Activated naive CD8-positive, alpha-beta T cell (primary cell): ENCODE data around the gene BCL11A.

ENCODE experiments used
- H3K27ac Mint-ChIP-seq: one replicate; pipeline ENCODE4 v1.8.0; 2021; ENCODE audit warnings: mixed read lengths
- H3K27me3 Mint-ChIP-seq: one replicate; pipeline ENCODE4 v1.8.0; 2021; ENCODE audit warnings: mixed read lengths
- H3K36me3 Mint-ChIP-seq: one replicate; pipeline ENCODE4 v1.8.0; 2021; ENCODE audit warnings: mixed read lengths
- H3K4me1 Mint-ChIP-seq: one replicate; pipeline ENCODE4 v1.8.0; 2021; ENCODE audit warnings: low read depth, mixed read lengths
- H3K4me3 Mint-ChIP-seq: one replicate; pipeline ENCODE4 v1.8.0; 2021; ENCODE audit warnings: mild to moderate bottlenecking, mixed read lengths
- H3K9me3 Mint-ChIP-seq: one replicate; pipeline ENCODE4 v1.8.0; 2021; ENCODE audit warnings: low read depth, mixed read lengths

Gene BCL11A

DNA sequence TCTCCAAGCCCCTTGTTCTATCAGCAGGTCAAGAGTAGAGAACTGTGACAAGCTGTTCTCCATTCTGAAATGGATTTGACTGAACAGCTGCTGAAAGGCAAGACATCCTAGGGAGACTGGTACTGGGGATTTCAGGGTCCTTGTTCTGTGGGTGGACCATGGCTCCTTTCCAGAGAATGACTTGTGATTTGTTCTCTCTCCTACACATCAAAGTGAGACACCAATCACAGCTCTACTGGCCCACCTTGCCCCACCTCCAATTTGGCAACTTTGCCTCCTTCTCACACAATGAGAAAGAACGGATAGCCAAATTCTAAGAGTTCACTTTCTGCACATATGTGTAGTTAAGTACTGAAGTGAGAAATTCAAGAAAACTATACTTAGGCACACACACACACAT, 67.4 kb downstream of the BCL11A start:
- Mint-ChIP-seq H3K36me3 (no peaks in the 10 kb centered on the region), H3K27ac (no peak overlapping the region)

GRCh38 chr2:60485550-60485949, 67.9 kb downstream of the BCL11A start:
- H3K27me3 Mint-ChIP-seq: peaks cover 6% of the 10 kb centered on the region
- no peaks in the 10 kb centered on the region for H3K9me3 Mint-ChIP-seq
- no peaks in the 10 kb centered on the region for H3K36me3 Mint-ChIP-seq
- H3K4me3 Mint-ChIP-seq: no peak overlapping the region
- peaks cover 2% of the 10 kb centered on the region for H3K4me1 Mint-ChIP-seq
- H3K27ac Mint-ChIP-seq: no peak overlapping the region

More for the DNA sequence above, 67.4 kb downstream of the BCL11A start:
- no peak overlapping the region for H3K4me3 Mint-ChIP-seq
- peaks cover 6% of the 10 kb centered on the region for H3K27me3 Mint-ChIP-seq
- H3K4me1 Mint-ChIP-seq: peaks cover 2% of the 10 kb centered on the region
- H3K9me3 Mint-ChIP-seq: no peaks in the 10 kb centered on the region

DNA sequence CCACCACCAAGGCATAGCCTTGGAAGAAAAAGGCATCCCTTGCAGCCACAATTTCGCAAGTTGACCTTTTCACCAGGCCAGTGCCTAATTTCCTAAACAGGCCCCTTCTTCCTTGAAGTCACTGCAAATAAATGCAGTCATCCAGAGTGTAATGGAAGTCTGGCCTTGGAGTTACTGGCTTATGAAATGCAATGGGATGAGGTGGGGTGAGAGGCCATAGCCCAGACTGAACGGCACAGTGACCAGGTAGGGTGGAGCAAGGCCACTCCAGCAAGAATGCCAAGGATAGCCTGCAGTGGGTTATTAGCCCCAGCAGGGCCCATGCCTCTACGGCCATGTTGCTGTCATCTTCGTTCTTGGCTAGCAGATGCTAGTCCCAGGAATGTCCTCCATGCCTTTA, 68.4 kb downstream of the BCL11A start:
- Mint-ChIP-seq H3K4me3 (no peak overlapping the region), H3K4me1 (peaks cover 2% of the 10 kb centered on the region), H3K9me3 (no peaks in the 10 kb centered on the region), H3K27me3 (peaks cover 6% of the 10 kb centered on the region), H3K27ac (no peak overlapping the region), H3K36me3 (no peaks in the 10 kb centered on the region)

DNA sequence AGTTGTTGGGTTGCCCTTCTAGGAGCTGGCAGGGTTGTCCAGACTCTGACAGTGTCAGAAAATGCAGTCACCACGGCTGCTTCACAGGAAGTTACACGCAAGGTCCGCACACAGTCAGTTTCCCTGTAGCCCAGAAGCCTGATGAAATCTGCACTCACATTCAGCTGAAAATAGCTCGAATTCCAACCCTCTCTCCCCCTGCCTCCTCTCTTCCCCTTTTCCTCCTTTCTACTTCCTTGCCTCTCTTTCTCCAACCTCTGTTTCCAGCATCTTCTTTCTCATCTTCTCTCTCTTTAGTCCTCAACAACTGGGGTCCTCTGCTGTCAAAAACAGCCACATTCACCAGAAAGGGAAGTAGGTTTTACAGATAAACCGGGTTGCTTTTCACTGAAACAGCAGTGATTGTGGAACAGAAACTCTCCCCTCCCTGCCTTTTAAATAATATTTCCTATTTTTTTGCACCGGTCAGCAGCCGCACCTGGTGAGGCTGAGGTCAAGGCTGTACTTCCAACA, 69.3 kb downstream of the BCL11A start:
- Mint-ChIP-seq H3K36me3 (no peaks in the 10 kb centered on the region), H3K27me3 (peaks cover 6% of the 10 kb centered on the region), H3K4me3 (no peak overlapping the region)

GRCh38 chr2:60483401-60483800, 70.1 kb downstream of the BCL11A start:
- Mint-ChIP-seq H3K9me3 (no peaks in the 10 kb centered on the region), H3K36me3 (no peaks in the 10 kb centered on the region), H3K27me3 (peaks cover 5% of the 10 kb centered on the region), H3K4me1 (peaks cover 2% of the 10 kb centered on the region), H3K27ac (no peak overlapping the region), H3K4me3 (no peak overlapping the region)

More for the DNA sequence above, 69.3 kb downstream of the BCL11A start:
- no peaks in the 10 kb centered on the region for H3K9me3 Mint-ChIP-seq
- H3K4me1 Mint-ChIP-seq: peaks cover 2% of the 10 kb centered on the region
- H3K27ac Mint-ChIP-seq: no peak overlapping the region

DNA sequence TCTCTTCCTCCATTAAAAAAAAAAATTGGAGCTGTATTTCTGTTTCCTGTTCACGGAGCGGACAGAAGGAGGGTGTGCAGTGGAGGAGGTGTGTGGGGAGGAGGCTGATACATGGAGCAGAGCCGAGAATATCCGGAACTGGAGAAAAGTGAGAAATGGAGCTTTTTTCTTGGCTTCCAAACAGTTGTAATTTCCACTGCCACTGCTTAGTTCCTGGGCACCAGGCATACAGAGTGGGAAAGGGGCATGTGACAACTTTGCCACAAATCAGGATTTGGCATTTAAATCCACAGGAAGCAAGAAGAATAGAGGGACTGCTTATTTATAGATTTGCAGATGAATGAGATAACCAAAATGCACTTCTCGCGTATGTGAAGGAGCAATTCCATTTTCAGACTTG, 71.2 kb downstream of the BCL11A start:
- Mint-ChIP-seq H3K27ac (no peak overlapping the region), H3K27me3 (peaks cover 5% of the 10 kb centered on the region), H3K36me3 (no peaks in the 10 kb centered on the region), H3K9me3 (no peaks in the 10 kb centered on the region), H3K4me3 (no peak overlapping the region), H3K4me1 (peaks cover 2% of the 10 kb centered on the region)

DNA sequence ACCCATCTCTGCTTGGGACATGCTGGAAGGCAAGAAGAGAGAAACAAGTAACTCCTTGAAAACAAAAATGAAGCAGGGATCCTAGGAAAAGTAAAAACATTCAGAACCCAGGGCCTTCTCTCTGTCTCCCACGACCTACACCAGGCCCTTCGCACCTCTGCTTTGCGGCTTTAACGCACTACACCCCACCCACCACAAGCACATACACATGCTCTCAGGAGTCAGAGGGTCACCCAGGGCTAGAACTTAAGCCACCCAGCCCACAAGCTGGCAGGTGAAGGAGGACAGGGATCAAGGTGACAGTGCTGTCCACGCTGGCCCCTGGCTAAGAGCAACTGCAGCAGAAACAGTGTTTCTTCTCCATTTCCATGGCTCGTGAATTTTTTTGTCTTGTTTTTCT, 72.2 kb downstream of the BCL11A start:
- Mint-ChIP-seq H3K36me3 (no peaks in the 10 kb centered on the region), H3K4me3 (no peak overlapping the region), H3K27me3 (peaks cover 5% of the 10 kb centered on the region), H3K27ac (no peak overlapping the region), H3K9me3 (no peaks in the 10 kb centered on the region), H3K4me1 (peaks cover 2% of the 10 kb centered on the region)

DNA sequence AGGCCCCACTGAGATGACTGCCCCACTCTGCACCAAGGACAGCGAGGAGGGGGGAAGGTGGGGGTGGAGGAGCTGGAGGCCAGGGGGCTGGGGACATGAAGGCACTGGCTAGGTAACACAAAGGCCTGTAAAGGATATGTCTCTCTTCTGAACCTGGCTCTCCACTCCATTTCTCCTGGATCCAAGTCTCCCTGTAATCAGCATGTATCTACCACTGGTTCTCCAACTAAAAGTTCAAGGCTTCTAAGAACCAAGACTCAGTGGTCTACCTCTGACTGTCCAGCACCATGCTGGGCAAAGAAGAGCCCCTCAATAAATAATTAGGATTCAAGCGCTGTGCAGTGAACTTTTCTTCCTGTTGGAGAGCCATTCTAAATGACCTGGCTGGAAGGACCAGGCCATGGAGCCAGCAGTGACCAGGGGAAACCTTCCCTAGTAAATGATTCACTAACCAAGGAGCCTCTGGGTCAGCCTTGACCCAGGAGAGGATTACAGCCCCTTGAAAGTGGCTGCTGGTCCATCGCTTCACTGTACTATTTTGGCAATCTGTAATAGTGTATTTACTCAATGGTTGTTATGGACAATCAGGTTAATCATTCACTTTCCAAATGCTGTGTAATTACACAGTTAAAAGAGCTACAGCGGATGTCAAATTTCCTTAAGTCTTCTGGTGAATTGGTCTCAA, 73.2 kb downstream of the BCL11A start:
- no peak overlapping the region for H3K27ac Mint-ChIP-seq

DNA sequence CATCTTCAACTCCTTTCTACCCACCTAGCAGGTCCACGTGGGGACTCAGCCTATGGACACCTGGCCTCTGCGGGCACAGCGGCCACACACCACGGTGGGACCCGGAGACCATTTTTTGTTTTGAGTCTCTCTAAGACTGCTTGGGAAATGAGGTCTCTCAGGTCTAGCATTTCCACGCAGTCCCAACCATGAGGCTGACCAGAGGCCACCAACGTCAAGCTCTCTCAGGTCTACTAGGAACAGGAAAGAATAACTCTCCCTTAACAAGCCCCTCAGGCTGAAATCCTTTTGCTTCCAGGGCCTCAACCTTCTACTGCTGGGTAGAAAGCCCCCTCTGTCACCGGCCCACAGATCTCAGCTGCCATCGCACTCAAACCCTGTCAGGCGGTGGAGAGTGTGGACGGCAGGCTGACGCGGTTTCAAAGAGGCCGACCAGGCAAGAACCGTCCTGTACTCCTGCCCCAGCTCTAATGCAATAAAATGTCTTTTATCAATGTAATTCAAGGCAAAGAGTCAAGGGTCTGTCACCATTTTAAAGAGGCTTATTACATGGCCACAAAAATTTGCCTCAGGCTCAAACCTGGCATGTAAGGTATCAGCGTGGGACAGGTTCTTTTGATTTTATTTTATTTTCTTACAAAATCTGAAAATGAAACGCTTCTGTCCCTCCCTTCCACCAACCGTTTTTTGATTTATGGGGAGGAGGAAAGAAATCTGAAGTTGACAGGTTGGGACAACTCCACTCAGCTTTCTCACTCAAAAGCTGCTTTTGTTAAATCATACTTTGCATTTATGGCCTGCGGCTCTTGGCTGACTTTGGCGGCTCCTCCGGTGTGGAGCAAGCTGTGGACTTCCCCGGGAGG, 74.0 kb downstream of the BCL11A start:
- H3K36me3 Mint-ChIP-seq: peaks cover 4% of the 10 kb centered on the region
- no peak overlapping the region for H3K4me3 Mint-ChIP-seq
- H3K9me3 Mint-ChIP-seq: no peaks in the 10 kb centered on the region
- peaks cover 5% of the 10 kb centered on the region for H3K27me3 Mint-ChIP-seq
- H3K27ac Mint-ChIP-seq: no peak overlapping the region
- peaks cover 2% of the 10 kb centered on the region for H3K4me1 Mint-ChIP-seq

More for the DNA sequence above, 73.2 kb downstream of the BCL11A start:
- Mint-ChIP-seq H3K9me3 (no peaks in the 10 kb centered on the region), H3K4me1 (peaks cover 2% of the 10 kb centered on the region), H3K36me3 (no peaks in the 10 kb centered on the region), H3K27me3 (peaks cover 5% of the 10 kb centered on the region), H3K4me3 (no peak overlapping the region)

GRCh38 chr2:60478660-60479059, 74.8 kb downstream of the BCL11A start:
- peaks cover 4% of the 10 kb centered on the region for H3K36me3 Mint-ChIP-seq

DNA sequence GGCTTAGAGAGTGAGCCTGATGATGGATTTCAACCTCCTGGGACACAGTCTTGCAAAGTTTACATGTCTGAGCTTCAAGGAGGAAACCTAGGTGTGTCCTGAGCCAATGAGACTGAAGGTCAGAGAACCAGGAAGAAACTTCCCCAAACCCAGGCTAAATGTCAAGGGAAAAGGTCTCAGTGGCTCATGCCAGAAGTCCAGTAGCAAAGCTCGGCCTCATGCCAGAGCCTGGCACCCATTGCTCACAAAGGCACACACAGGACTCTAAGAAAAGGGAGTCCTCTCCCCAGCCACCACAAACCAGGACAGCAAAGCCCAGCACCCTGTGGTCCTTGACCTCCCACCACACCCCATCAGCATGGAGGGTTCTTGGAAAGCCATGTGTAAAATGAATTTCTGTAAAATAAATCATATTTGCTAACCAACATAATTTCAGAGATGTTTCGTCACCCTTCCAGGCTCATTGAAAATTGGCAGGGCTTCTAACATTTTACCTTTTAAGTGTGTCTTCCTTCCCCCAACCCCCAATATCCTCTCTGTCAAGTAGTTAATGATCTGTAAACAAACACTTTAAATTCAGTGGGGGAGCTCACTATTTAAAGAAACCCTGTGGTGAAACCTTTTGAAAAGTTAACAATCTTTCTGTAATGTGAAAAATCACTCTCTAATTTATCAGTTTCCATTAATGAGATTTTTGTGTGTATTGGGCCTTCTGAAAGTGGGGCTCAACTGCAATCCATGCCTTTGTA, 77.1 kb downstream of the BCL11A start:
- no peak overlapping the region for H3K27ac Mint-ChIP-seq

More at GRCh38 chr2:60478660-60479059, 74.8 kb downstream of the BCL11A start:
- no peak overlapping the region for H3K27ac Mint-ChIP-seq
- no peaks in the 10 kb centered on the region for H3K9me3 Mint-ChIP-seq
- no peak overlapping the region for H3K4me3 Mint-ChIP-seq
- no peaks in the 10 kb centered on the region for H3K4me1 Mint-ChIP-seq
- H3K27me3 Mint-ChIP-seq: peaks cover 3% of the 10 kb centered on the region

DNA sequence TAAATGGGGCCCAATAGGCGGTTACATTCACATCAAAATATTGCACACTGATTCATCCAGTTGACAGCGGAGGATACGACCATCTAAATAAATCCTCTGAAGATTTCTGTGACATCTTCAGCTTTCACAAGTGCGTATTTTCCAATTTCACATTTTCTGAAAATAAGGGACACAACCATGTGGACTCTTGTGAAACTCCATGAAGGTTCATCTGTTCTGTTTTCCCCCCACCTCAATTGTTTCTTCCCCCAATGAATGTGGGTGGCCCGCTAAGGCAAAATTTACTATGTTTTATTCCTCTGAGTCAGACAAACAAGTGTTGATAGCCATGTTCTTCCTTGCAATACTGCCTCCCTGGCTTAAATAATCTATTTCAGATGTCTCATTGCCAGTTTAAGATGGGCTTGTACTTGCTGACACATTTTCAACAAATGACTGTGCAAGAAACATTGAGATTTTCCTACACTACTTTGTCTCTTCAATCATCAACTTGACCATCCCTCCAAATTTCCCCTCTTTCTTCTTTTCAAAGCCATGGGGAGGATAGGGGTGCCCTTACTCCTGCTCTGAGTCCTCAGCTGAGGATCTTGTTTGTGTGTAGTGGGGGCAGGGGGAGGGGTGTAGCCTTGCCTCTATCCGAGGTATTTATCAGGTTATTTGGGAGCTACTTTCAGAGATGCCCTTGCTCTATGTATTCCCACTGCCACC, 78.2 kb downstream of the BCL11A start:
- no peak overlapping the region for H3K27ac Mint-ChIP-seq
- peaks cover 4% of the 10 kb centered on the region for H3K36me3 Mint-ChIP-seq
- H3K27me3 Mint-ChIP-seq: no peaks in the 10 kb centered on the region
- no peaks in the 10 kb centered on the region for H3K9me3 Mint-ChIP-seq
- H3K4me1 Mint-ChIP-seq: no peaks in the 10 kb centered on the region
- H3K4me3 Mint-ChIP-seq: no peak overlapping the region

More for the DNA sequence above, 77.1 kb downstream of the BCL11A start:
- Mint-ChIP-seq H3K4me1 (no peaks in the 10 kb centered on the region), H3K9me3 (no peaks in the 10 kb centered on the region), H3K4me3 (no peak overlapping the region), H3K36me3 (peaks cover 4% of the 10 kb centered on the region), H3K27me3 (no peaks in the 10 kb centered on the region)

DNA sequence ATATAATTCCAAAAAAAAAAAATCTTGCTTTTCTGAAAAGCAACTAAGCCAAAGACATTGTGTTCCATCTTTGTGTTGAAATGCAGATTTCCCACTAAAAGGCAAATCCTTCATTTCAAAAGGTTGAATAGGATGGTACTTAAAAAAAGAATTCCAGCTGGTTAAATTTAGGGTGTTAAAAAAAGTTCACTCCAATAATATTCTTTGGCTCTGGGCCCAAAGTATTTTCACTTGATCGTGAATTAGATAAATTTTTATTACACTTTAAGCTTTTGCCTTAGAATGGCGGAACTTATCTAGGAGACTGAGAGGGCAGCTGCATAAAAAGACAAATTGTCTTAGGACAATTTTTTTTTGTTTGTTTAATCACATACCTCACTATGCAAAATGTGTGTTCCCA, 79.2 kb downstream of the BCL11A start:
- peaks cover 4% of the 10 kb centered on the region for H3K36me3 Mint-ChIP-seq
- H3K4me3 Mint-ChIP-seq: no peak overlapping the region
- no peaks in the 10 kb centered on the region for H3K4me1 Mint-ChIP-seq
- H3K9me3 Mint-ChIP-seq: no peaks in the 10 kb centered on the region
- no peak overlapping the region for H3K27ac Mint-ChIP-seq
- H3K27me3 Mint-ChIP-seq: no peaks in the 10 kb centered on the region

- H3K27me3 Mint-ChIP-seq: no peaks in the 10 kb centered on the region
- H3K4me1 Mint-ChIP-seq: no peaks in the 10 kb centered on the region
- no peak overlapping the region for H3K4me3 Mint-ChIP-seq
- H3K27ac Mint-ChIP-seq: no peak overlapping the region
- no peaks in the 10 kb centered on the region for H3K9me3 Mint-ChIP-seq
- peaks cover 4% of the 10 kb centered on the region for H3K36me3 Mint-ChIP-seq
These were observed 79.9 kb downstream of the BCL11A start for GRCh38 chr2:60473546-60473945.
